GM12872 (cell line): ENCODE measurements around the gene GDI1.

ENCODE experiments used
- CTCF ChIP-seq: IDR thresholded peaks from 3 replicates; pipeline ENCODE4 v1.5.1; 2011; ENCODE audit warnings: low read depth, mild to moderate bottlenecking, low read length, moderate library complexity; ENCODE audit not compliant: insufficient read depth

The GDI1 gene

GRCh38 chrX:154458954-154459778, 22.2 kb downstream of the GDI1 start:
- TF ChIP-seq CTCF = no peak

- no peak for TF ChIP-seq CTCF
These were observed 22.9 kb downstream of the GDI1 start for GRCh38 chrX:154459832-154460231.

GRCh38 chrX:154460326-154460725, 23.4 kb downstream of the GDI1 start:
- no peak for TF ChIP-seq CTCF

- no peak for TF ChIP-seq CTCF
These were observed 25.4 kb downstream of the GDI1 start for GRCh38 chrX:154462396-154462795.

- no peak for TF ChIP-seq CTCF
These were observed 26.8 kb downstream of the GDI1 start for GRCh38 chrX:154463611-154464220.

GRCh38 chrX:154464806-154465365, 27.9 kb downstream of the GDI1 start:
- TF ChIP-seq CTCF = no peak

GRCh38 chrX:154465601-154466000, 28.6 kb downstream of the GDI1 start:
- no peak for TF ChIP-seq CTCF
